Measurements from ENCODE around the gene TRIOBP. TPM values are rescaled to one million over a fixed set of nuclear protein-coding genes. Genes with fewer than 3 reads are reported as not detected.
"Not testable (repeated sequence)": the region's sequence is repeated elsewhere in the genome, so short reads cannot be mapped to it uniquely, and the experiment has no call there.

The TRIOBP gene
- total and polyA plus RNA-seq, 2 donors (not counting 1 experiment from before 2014, with no cell fraction given): 32.9 to 131 TPM

GRCh38 chr22:37655252-37655563, 41.6 kb upstream of the TRIOBP start:
- Histone ChIP-seq H3K4me3 (replicated peaks in 1 of 4; ENCODE audit: control extremely low read depth in 1 of 4, insufficient read depth in 1 of 4, low read depth in 3 of 4, low read length in 4 of 4) (no peak overlapping the region), H3K4me1 (ENCODE audit: control insufficient read depth, extremely low read depth, insufficient read depth, low read length) (peaks cover 12% of the 10 kb centered on the region), H3K9ac (ENCODE audit: insufficient read depth, low read length) (no peak overlapping the region), H4K20me1 (ENCODE audit: control insufficient read depth, extremely low read depth, insufficient read depth, low read length) (no peaks in the 10 kb centered on the region), H3K27ac (ENCODE audit: insufficient read depth, low read length) (no peak overlapping the region), H3K9me3 (ENCODE audit: control insufficient read depth, insufficient read depth, low read depth, low read length) (no peaks in the 10 kb centered on the region), H3K36me3 (ENCODE audit: control insufficient read depth, insufficient read depth, low read length) (peaks cover 4% of the 10 kb centered on the region), H3K27me3 (ENCODE audit: control insufficient read depth, insufficient read depth, low read length) (no peaks in the 10 kb centered on the region), H3K79me2 (ENCODE audit: control insufficient read depth, insufficient read depth, low read length) (peaks cover 12% of the 10 kb centered on the region), H3K4me2 (ENCODE audit: extremely low read depth, insufficient read depth, low read length) (no peak overlapping the region), H2AFZ (ENCODE audit: low read length) (no peak overlapping the region)
- no peak for DNase-seq (ENCODE audit: low read depth in 2 of 2)
- TF ChIP-seq CTCF (conservative IDR thresholded peaks at IDR 0.05 in 1 of 2, IDR thresholded peaks at IDR 0.05 in 1 of 2; ENCODE audit: low read depth in 1 of 2, low read length in 2 of 2): no peak
- no peak for TF ChIP-seq EZH2 (IDR thresholded peaks at IDR 0.05; ENCODE audit: low read length, missing control alignments)

- H3K27ac ChIP-seq (ENCODE audit: insufficient read depth, low read length); DNase-seq (ENCODE audit: low read depth in 2 of 2); H3K9ac ChIP-seq (ENCODE audit: insufficient read depth, low read length); H3K36me3 ChIP-seq (ENCODE audit: control insufficient read depth, insufficient read depth, low read length); H3K4me2 ChIP-seq (ENCODE audit: extremely low read depth, insufficient read depth, low read length); H3K9me3 ChIP-seq (ENCODE audit: control insufficient read depth, insufficient read depth, low read depth, low read length); H3K27me3 ChIP-seq (ENCODE audit: control insufficient read depth, insufficient read depth, low read length); H2AFZ ChIP-seq (ENCODE audit: low read length); H4K20me1 ChIP-seq (ENCODE audit: control insufficient read depth, extremely low read depth, insufficient read depth, low read length); H3K4me3 ChIP-seq (replicated peaks in 1 of 4; ENCODE audit: control extremely low read depth in 1 of 4, insufficient read depth in 1 of 4, low read depth in 3 of 4, low read length in 4 of 4): not testable (repeated sequence)
- peaks cover 22% of the 10 kb centered on the region for H3K79me2 ChIP-seq (ENCODE audit: control insufficient read depth, insufficient read depth, low read length)
- H3K4me1 ChIP-seq (ENCODE audit: control insufficient read depth, extremely low read depth, insufficient read depth, low read length): peaks cover 25% of the 10 kb centered on the region
These were observed 40.3 kb upstream of the TRIOBP start for GRCh38 chr22:37656583-37656982.

- Histone ChIP-seq H3K9ac (ENCODE audit: insufficient read depth, low read length) (peak overlapping the region; percentile 28), H3K4me1 (ENCODE audit: control insufficient read depth, extremely low read depth, insufficient read depth, low read length) (peaks cover 26% of the 10 kb centered on the region), H3K4me2 (ENCODE audit: extremely low read depth, insufficient read depth, low read length) (peak overlapping the region; percentile 73), H3K27me3 (ENCODE audit: control insufficient read depth, insufficient read depth, low read length) (no peaks in the 10 kb centered on the region), H3K36me3 (ENCODE audit: control insufficient read depth, insufficient read depth, low read length) (peaks cover 2% of the 10 kb centered on the region), H3K79me2 (ENCODE audit: control insufficient read depth, insufficient read depth, low read length) (peaks cover 30% of the 10 kb centered on the region), H3K27ac (ENCODE audit: insufficient read depth, low read length) (peak overlapping the region; percentile 64), H3K9me3 (ENCODE audit: control insufficient read depth, insufficient read depth, low read depth, low read length) (no peaks in the 10 kb centered on the region), H3K4me3 (replicated peaks in 1 of 4; ENCODE audit: control extremely low read depth in 1 of 4, insufficient read depth in 1 of 4, low read depth in 3 of 4, low read length in 4 of 4) (peak overlapping the region; percentile 19 to 69 (median 47)), H4K20me1 (ENCODE audit: control insufficient read depth, extremely low read depth, insufficient read depth, low read length) (no peaks in the 10 kb centered on the region), H2AFZ (ENCODE audit: low read length) (peak overlapping the region; percentile 70)
- TF ChIP-seq CTCF (conservative IDR thresholded peaks at IDR 0.05 in 1 of 2, IDR thresholded peaks at IDR 0.05 in 1 of 2; ENCODE audit: low read depth in 1 of 2, low read length in 2 of 2) (no peak), EZH2 (IDR thresholded peaks at IDR 0.05; ENCODE audit: low read length, missing control alignments) (no peak)
- no peak for DNase-seq (ENCODE audit: low read depth in 2 of 2)
These were observed 39.2 kb upstream of the TRIOBP start for GRCh38 chr22:37657590-37658132.
